Gastrocnemius medialis (tissue), 4 donors: ENCODE results near the gene MYO9A. TPM values are rescaled to one million over a fixed set of nuclear protein-coding genes. Genes with fewer than 3 reads are reported as not detected.
A peak's percentile ranks its signal among the peaks of the same experiment; 100 is the strongest.

Experiments
- ATAC-seq, 2 donors: fragments of 150-250 bp; one replicate each; pipeline ENCODE4 v1.9.1; 2016
- DNase-seq, 2 donors: peaks; one replicate each; pipeline ENCODE4 v3.0.0-alpha.2; 2019
- H3K27ac ChIP-seq, 4 donors: fragments of 200-600 bp; sonication (generic); 1 replicate in 1 of 4; 2 replicates in 3 of 4; pipeline ENCODE4 v1.5.1; 2016 to 2018; ENCODE audit warnings: mild to moderate bottlenecking in 2 of 4, moderate library complexity in 1 of 4
- H3K27me3 ChIP-seq, 3 donors: fragments of 200-600 bp; sonication (generic) in 2 of 3; 1 replicate in 1 of 3; 2 replicates in 2 of 3; pipeline versions ENCODE4 v1.5.1 to v1.6.0; 2016 to 2019; ENCODE audit warnings: mild to moderate bottlenecking in 1 of 3, moderate library complexity in 1 of 3
- H3K36me3 ChIP-seq, 2 donors: fragments of 200-600 bp; sonication (generic) in 1 of 2; one replicate each; pipeline ENCODE4 v1.5.1; 2017 to 2018
- H3K4me1 ChIP-seq, 2 donors: fragments of 200-600 bp; sonication (generic) in 1 of 2; one replicate each; pipeline ENCODE4 v1.5.1; 2016 to 2017; ENCODE audit warnings: mild to moderate bottlenecking in 2 of 2
- H3K4me3 ChIP-seq, 4 donors: fragments of 200-600 bp; sonication (generic) in 3 of 4; 1 replicate in 1 of 4; 2 replicates in 3 of 4; pipeline ENCODE4 v1.5.1; 2016 to 2019; ENCODE audit warnings: mild to moderate bottlenecking in 2 of 4
- H3K9me3 ChIP-seq, 3 donors: fragments of 200-600 bp; sonication (generic) in 2 of 3; 1 replicate in 1 of 3; 2 replicates in 2 of 3; pipeline ENCODE4 v1.5.1; 2016 to 2019
- CTCF ChIP-seq, 5 experiments: fragments of 450-650 bp in 3 of 5; fragments of 200-600 bp in 2 of 5; sonication (generic) in 2 of 5; IDR thresholded peaks in 4 of 5; conservative IDR thresholded peaks in 1 of 5; 1 replicate in 4 of 5; 2 replicates in 1 of 5; pipeline ENCODE4 v1.5.1; 2016 to 2019; ENCODE audit warnings: antibody characterized with exemption in 5 of 5, mild to moderate bottlenecking in 3 of 5, moderate library complexity in 3 of 5
- POLR2A ChIP-seq, 2 donors: fragments of 450-650 bp; IDR thresholded peaks; one replicate each; pipeline ENCODE4 v1.6.1; 2017; ENCODE audit warnings: antibody characterized with exemption in 2 of 2, mild to moderate bottlenecking in 2 of 2, moderate library complexity in 2 of 2
- in situ Hi-C, 4 donors: fragments of 200-750 bp; cut with MboI; loops; one replicate each; pipeline versions ENCODE4 v1.15.0 to v1.8.0; 2017; ENCODE audit warnings: low sequenced_read_pairs in 4 of 4
- intact Hi-C: fragments of 100-400 bp; cut with DNase I; formaldehyde crosslinking; loops from one replicate; pipeline ENCODE4 v1.15.1; 2023; ENCODE audit warnings: low total_unique reads
- total RNA-seq, 4 donors: library from RNA; depleted of rRNA; stranded (reverse); fragments of >200 nt; gene quantifications; one replicate each; pipeline versions ENCODE4 v1.1.0 to v1.2.3, GENCODE V29; 2016

MYO9A gene
- total RNA-seq, 4 donors from 2014 or later, result 21.0 to 40.9 (median 24.2) TPM

- Histone ChIP-seq H3K27me3 (no peaks in the 10 kb centered on the region), H3K36me3 (no peaks in the 10 kb centered on the region), H3K27ac (no peak overlapping the region), H3K4me3 (no peak overlapping the region), H3K9me3 (no peaks in the 10 kb centered on the region), H3K4me1 (no peaks in the 10 kb centered on the region)
- ATAC-seq (peak; percentile 56 to 63), DNase-seq (no peak)
- in situ Hi-C loops, result loop anchor here (5.0 to 10.0 kb wide), 2 partner anchors 56 to 59 kb away; no protein-coding TSS in a partner anchor
- TF ChIP-seq CTCF (IDR thresholded peaks at IDR 0.05 in 4 of 5, conservative IDR thresholded peaks at IDR 0.05 in 1 of 5) (peak; percentile 64 to 87 (median 79)), POLR2A (IDR thresholded peaks at IDR 0.05) (no peak)
- intact Hi-C loops, result loop anchor here (1.0 to 5.0 kb wide), 4 partner anchors 49 to 356 kb away; no protein-coding TSS in a partner anchor
These were observed 316.9 kb downstream of the MYO9A start for GRCh38 chr15:71800835-71801745.

GRCh38 chr15:71800190-71800589 is 317.8 kb downstream of the MYO9A start:
- no peak overlapping the region for H3K4me3 ChIP-seq
- intact Hi-C loops (loop anchor here (2.0 to 5.0 kb wide), 3 partner anchors 55 to 357 kb away; no protein-coding TSS in a partner anchor), in situ Hi-C loops (loop anchor here (5.0 to 10.0 kb wide), 2 partner anchors 55 to 58 kb away; no protein-coding TSS in a partner anchor)
- H3K27ac ChIP-seq, result no peak overlapping the region
- no peaks in the 10 kb centered on the region for H3K27me3 ChIP-seq
- H3K36me3 ChIP-seq, result no peaks in the 10 kb centered on the region
- DNase-seq (no peak), ATAC-seq (no peak)
- H3K9me3 ChIP-seq, result no peaks in the 10 kb centered on the region
- no peaks in the 10 kb centered on the region for H3K4me1 ChIP-seq
- no peak for TF ChIP-seq CTCF (IDR thresholded peaks at IDR 0.05 in 4 of 5, conservative IDR thresholded peaks at IDR 0.05 in 1 of 5)
- no peak for TF ChIP-seq POLR2A (IDR thresholded peaks at IDR 0.05)

- Histone ChIP-seq H3K27me3 (no peaks in the 10 kb centered on the region), H3K4me1 (no peaks in the 10 kb centered on the region), H3K4me3 (no peak overlapping the region), H3K27ac (no peak overlapping the region), H3K9me3 (no peaks in the 10 kb centered on the region), H3K36me3 (no peaks in the 10 kb centered on the region)
- intact Hi-C loops (no loop called here), in situ Hi-C loops (no loop called here)
- ATAC-seq, result no peak
- TF ChIP-seq POLR2A (IDR thresholded peaks at IDR 0.05) (no peak), CTCF (IDR thresholded peaks at IDR 0.05 in 4 of 5, conservative IDR thresholded peaks at IDR 0.05 in 1 of 5) (no peak)
- DNase-seq, result no peak
These were observed 319.3 kb downstream of the MYO9A start for GRCh38 chr15:71798641-71799040.

- DNase-seq (no peak), ATAC-seq (no peak)
- H3K4me1 ChIP-seq, result no peaks in the 10 kb centered on the region
- H3K9me3 ChIP-seq, result no peaks in the 10 kb centered on the region
- no peak overlapping the region for H3K27ac ChIP-seq
- TF ChIP-seq CTCF (IDR thresholded peaks at IDR 0.05 in 4 of 5, conservative IDR thresholded peaks at IDR 0.05 in 1 of 5) (no peak), POLR2A (IDR thresholded peaks at IDR 0.05) (no peak)
- no peaks in the 10 kb centered on the region for H3K27me3 ChIP-seq
- no peak overlapping the region for H3K4me3 ChIP-seq
- in situ Hi-C loops, result no loop called here
- intact Hi-C loops, result no loop called here
- H3K36me3 ChIP-seq, result no peaks in the 10 kb centered on the region
These were observed 325.4 kb downstream of the MYO9A start for GRCh38 chr15:71792521-71792920.
